Upper lobe of right lung (tissue), 1 donor: ENCODE measurements around the gene MORF4L2. TPM values are rescaled to one million over a fixed set of nuclear protein-coding genes. Genes with fewer than 3 reads are reported as not detected.

Experiments
- ATAC-seq: fragments of 200-7000 bp; cut with Tn5 transposase; one replicate; pipeline ENCODE4 v1.9.1; 2020; ENCODE audit warnings: mild to moderate bottlenecking, moderate library complexity
- DNase-seq: peaks from one replicate; pipeline ENCODE4 v3.0.0-alpha.2; 2020
- H3K27ac ChIP-seq: fragments of 200-600 bp; one replicate; pipeline ENCODE4 v1.8.0; 2022
- H3K27me3 ChIP-seq: fragments of 200-600 bp; one replicate; pipeline ENCODE4 v1.8.0; 2022; ENCODE audit warnings: mild to moderate bottlenecking
- H3K36me3 ChIP-seq: fragments of 200-600 bp; one replicate; pipeline ENCODE4 v1.8.0; 2022
- H3K4me1 ChIP-seq: fragments of 200-600 bp; one replicate; pipeline ENCODE4 v1.8.0; 2022
- H3K4me3 ChIP-seq: fragments of 200-600 bp; one replicate; pipeline ENCODE4 v1.8.0; 2022; ENCODE audit warnings: mild to moderate bottlenecking
- H3K9me3 ChIP-seq: fragments of 200-600 bp; one replicate; pipeline ENCODE4 v1.8.0; 2022
- CTCF ChIP-seq: fragments of 200-600 bp; IDR thresholded peaks from one replicate; pipeline ENCODE4 v1.8.0; 2022; ENCODE audit warnings: antibody characterized with exemption
- intact Hi-C: fragments of 100-400 bp; cut with DNase I; formaldehyde crosslinking; loops from one replicate; pipeline ENCODE4 v1.11.0; 2022
- total RNA-seq: library from RNA; stranded (reverse); fragmentation: NEBNext Ultra II Directional; extraction: Animal tissue kit (Norgen Biotek cat#: 25700); gene quantifications from one replicate; pipeline ENCODE4 v1.2.1, GENCODE V29; 2021
- donor health status: DM: no; HTN: yes; CAD: no; lungs with severe emphysema.

The MORF4L2 gene
- total RNA-seq, 1 donor from 2014 or later, result 185 TPM

- Histone ChIP-seq H3K4me3 (no peak overlapping the region), H3K4me1 (no peaks in the 10 kb centered on the region), H3K27ac (no peak overlapping the region), H3K36me3 (no peaks in the 10 kb centered on the region), H3K9me3 (no peaks in the 10 kb centered on the region), H3K27me3 (no peaks in the 10 kb centered on the region)
- intact Hi-C loops, result no loop called here
- no peak for TF ChIP-seq CTCF
- DNase-seq (no peak), ATAC-seq (no peak)
Measured at GRCh38 chrX:103631145-103631544, 55.4 kb downstream of the MORF4L2 start.

GRCh38 chrX:103630171-103630511, 56.4 kb downstream of the MORF4L2 start:
- peak overlapping the region; percentile 62 for H3K4me3 ChIP-seq
- ATAC-seq, result no peak
- no peak for DNase-seq
- intact Hi-C loops, result no loop called here
- H3K4me1 ChIP-seq, result no peaks in the 10 kb centered on the region
- H3K27me3 ChIP-seq, result no peaks in the 10 kb centered on the region
- TF ChIP-seq CTCF, result no peak
- no peaks in the 10 kb centered on the region for H3K36me3 ChIP-seq
- H3K9me3 ChIP-seq, result no peaks in the 10 kb centered on the region
- peak overlapping the region; percentile 88 for H3K27ac ChIP-seq

GRCh38 chrX:103629318-103630170, 57.0 kb downstream of the MORF4L2 start:
- DNase-seq, result peak; percentile 81
- Histone ChIP-seq H3K4me1 (no peaks in the 10 kb centered on the region), H3K4me3 (peak overlapping the region; percentile 62), H3K9me3 (no peaks in the 10 kb centered on the region), H3K27ac (peak overlapping the region; percentile 88), H3K36me3 (no peaks in the 10 kb centered on the region), H3K27me3 (no peaks in the 10 kb centered on the region)
- peak; percentile 43 for TF ChIP-seq CTCF
- intact Hi-C loops, result no loop called here
- ATAC-seq, result peak; percentile 91

- intact Hi-C loops, result no loop called here
- Histone ChIP-seq H3K4me1 (no peaks in the 10 kb centered on the region), H3K27ac (peak within 1 kb of the TSS; percentile 88), H3K27me3 (no peaks in the 10 kb centered on the region), H3K9me3 (no peaks in the 10 kb centered on the region), H3K36me3 (no peaks in the 10 kb centered on the region), H3K4me3 (peak within 1 kb of the TSS; percentile 62)
- no peak for TF ChIP-seq CTCF
- ATAC-seq, result peak; percentile 67
- peak; percentile 80 for DNase-seq
Measured at GRCh38 chrX:103628386-103629317, 57.8 kb downstream of the MORF4L2 start, which contains the start of gene TCEAL1. TSS of gene TCEAL1 (plus strand) at chrX:103628975. CDS start at chrX:103629917, 942 bp downstream.

GRCh38 chrX:103626855-103627254, 59.6 kb downstream of the MORF4L2 start:
- no peaks in the 10 kb centered on the region for H3K27me3 ChIP-seq
- DNase-seq (no peak), ATAC-seq (no peak)
- H3K4me3 ChIP-seq, result no peak overlapping the region
- no peak for TF ChIP-seq CTCF
- intact Hi-C loops, result no loop called here
- no peaks in the 10 kb centered on the region for H3K4me1 ChIP-seq
- H3K36me3 ChIP-seq, result no peaks in the 10 kb centered on the region
- no peak overlapping the region for H3K27ac ChIP-seq
- no peaks in the 10 kb centered on the region for H3K9me3 ChIP-seq

Other genes starting within 250 kb of the MORF4L2 start
- 1.1 TPM for gene RAB40A, start 167.2 kb downstream of the MORF4L2 start, total RNA-seq
- gene TCEAL4, start 101.2 kb downstream of the MORF4L2 start, total RNA-seq, result 92.3 TPM
- 20.1 TPM for gene TCEAL3, start 78.7 kb downstream of the MORF4L2 start, total RNA-seq
- gene TCEAL1, start 57.7 kb downstream of the MORF4L2 start, total RNA-seq, result 31.0 TPM
- not detected for gene TMEM31, start 24.2 kb upstream of the MORF4L2 start, total RNA-seq
- gene PLP1, start 90.1 kb upstream of the MORF4L2 start, total RNA-seq, result not detected
- 0.55 TPM for gene RAB9B, start 145.6 kb upstream of the MORF4L2 start, total RNA-seq